Aorta (tissue), 5 donors: ENCODE data around the gene PTPRM. TPM values are rescaled to one million over a fixed set of nuclear protein-coding genes. Genes with fewer than 3 reads are reported as not detected.
"Not testable (repeated sequence)": the region's sequence is repeated elsewhere in the genome, so short reads cannot be mapped to it uniquely, and the experiment has no call there.

Experiments
- ATAC-seq: fragments of 200-7000 bp; cut with Tn5 transposase; one replicate; pipeline ENCODE4 v1.9.1; 2022; ENCODE audit warnings: moderate library complexity; ENCODE audit not compliant: low FRiP score
- DNase-seq, 2 donors: peaks; one replicate each; pipeline ENCODE4 v3.0.0-alpha.2; 2020
- H3K27ac ChIP-seq, 2 donors: one replicate each; pipeline ENCODE4 v1.5.1; 2013; ENCODE audit warnings: low read length in 2 of 2, mild to moderate bottlenecking in 2 of 2, moderate library complexity in 2 of 2, control low read depth in 1 of 2, inconsistent platforms in 1 of 2, low read depth in 1 of 2
- H3K27me3 ChIP-seq, 2 donors: one replicate each; pipeline ENCODE4 v1.6.1; 2013; ENCODE audit warnings: control low read depth in 1 of 2, low read length in 1 of 2, mild to moderate bottlenecking in 1 of 2, moderate library complexity in 1 of 2; ENCODE audit not compliant: insufficient read depth in 2 of 2, control insufficient read depth in 1 of 2
- H3K36me3 ChIP-seq, 2 donors: one replicate each; pipeline ENCODE4 v1.6.1; 2013; ENCODE audit warnings: control low read depth in 1 of 2, low read length in 1 of 2, mild to moderate bottlenecking in 1 of 2; ENCODE audit not compliant: insufficient read depth in 2 of 2, control insufficient read depth in 1 of 2
- H3K4me1 ChIP-seq, 2 donors: one replicate each; pipeline ENCODE4 v1.6.1; 2013; ENCODE audit warnings: low read length in 2 of 2, control low read depth in 1 of 2, mild to moderate bottlenecking in 1 of 2, moderate library complexity in 1 of 2; ENCODE audit not compliant: insufficient read depth in 2 of 2, control insufficient read depth in 1 of 2
- H3K4me3 ChIP-seq, 2 donors: one replicate each; pipeline ENCODE4 v1.5.1; 2013; ENCODE audit warnings: low read length in 2 of 2, control low read depth in 1 of 2, mild to moderate bottlenecking in 1 of 2
- H3K9me3 ChIP-seq: one replicate; pipeline ENCODE4 v1.6.1; 2013; ENCODE audit warnings: mild to moderate bottlenecking, low read length; ENCODE audit not compliant: control insufficient read depth
- WGBS, 2 donors: extraction: QIAGEN DNeasy Blood & Tissue Kit; methylation state at CpG; one replicate each; pipeline ENCODE4 v1.1.7; 2013; 5-methylcytosine and 5-hydroxymethylcytosine counted together
- intact Hi-C, 2 donors: fragments of 100-400 bp; cut with DNase I; formaldehyde crosslinking; loops; one replicate each; pipeline versions ENCODE4 v1.14.2 to v1.15.0; 2022
- polyA plus RNA-seq, 2 donors: library from polyadenylated mRNA; stranded (reverse); fragments of 200-250 nt; gene quantifications; one replicate each; pipeline ENCODE4 v1.2.3, GENCODE V29; 2013
- total RNA-seq, 2 donors: library from RNA; stranded (reverse); fragmentation: NEBNext Ultra II Directional; extraction: Animal tissue kit (Norgen Biotek cat#: 25700); gene quantifications; one replicate each; pipeline ENCODE4 v1.2.1, GENCODE V29; 2021
- donor health status: healthy with polysubstance abuse.
- donor health status: Bipolar disorder and iron deficiency.
- donor health status: DM: no; HTN: no; CAD: no.
- donor health status: DM: no; HTN: no; CAD: no.
- donor health status: DM: yes; HTN: yes; CAD: no.

The PTPRM gene
- total and polyA plus RNA-seq, 4 donors, result 10.6 to 98.9 (median 65.6) TPM

- DNase-seq, result no peak
- 94% methylated on average over 4 of the region's 4 CpGs for WGBS, 2 donors
- H3K36me3 ChIP-seq, result no peaks in the 10 kb centered on the region
- ATAC-seq, result no peak
- H3K27ac ChIP-seq, result no peak overlapping the region
- H3K4me3 ChIP-seq, result no peak overlapping the region
- intact Hi-C loops, result no loop called here
- no peaks in the 10 kb centered on the region for H3K27me3 ChIP-seq
- no peaks in the 10 kb centered on the region for H3K9me3 ChIP-seq
- H3K4me1 ChIP-seq, result peaks cover 1 to 2% of the 10 kb centered on the region in 2 donors
Measured at GRCh38 chr18:7730682-7731081, 163.6 kb downstream of the PTPRM start.

GRCh38 chr18:7733642-7734041 lies 166.5 kb downstream of the PTPRM start:
- Histone ChIP-seq H3K4me3 (no peak overlapping the region), H3K27me3 (no peaks in the 10 kb centered on the region), H3K36me3 (no peaks in the 10 kb centered on the region), H3K27ac (no peak overlapping the region), H3K4me1 (peaks cover 2 to 3% of the 10 kb centered on the region in 2 donors), H3K9me3 (no peaks in the 10 kb centered on the region)
- ATAC-seq, result no peak
- 99 to 100% methylated on average over 1 of the region's 1 CpG for WGBS, 2 donors
- no peak for DNase-seq
- intact Hi-C loops, result no loop called here

GRCh38 chr18:7735196-7735595 lies 168.1 kb downstream of the PTPRM start:
- intact Hi-C loops, result no loop called here
- Histone ChIP-seq H3K36me3 (no peaks in the 10 kb centered on the region), H3K9me3 (no peaks in the 10 kb centered on the region), H3K4me1 (peaks cover 2 to 3% of the 10 kb centered on the region in 2 donors), H3K4me3 (no peak overlapping the region), H3K27ac (no peak overlapping the region), H3K27me3 (no peaks in the 10 kb centered on the region)
- WGBS, 2 donors, result 96% methylated on average over 4 of the region's 4 CpGs
- ATAC-seq (no peak), DNase-seq (no peak)

- Histone ChIP-seq H3K9me3 (no peaks in the 10 kb centered on the region), H3K4me1 (peaks cover 2 to 3% of the 10 kb centered on the region in 2 donors), H3K27ac (no peak overlapping the region), H3K36me3 (no peaks in the 10 kb centered on the region), H3K27me3 (no peaks in the 10 kb centered on the region), H3K4me3 (no peak overlapping the region)
- 93 to 98% methylated on average over 2 of the region's 2 CpGs for WGBS, 2 donors
- DNase-seq (no peak), ATAC-seq (no peak)
- intact Hi-C loops, result no loop called here
Measured at GRCh38 chr18:7735626-7736175, 168.6 kb downstream of the PTPRM start.

GRCh38 chr18:7736526-7736925 lies 169.4 kb downstream of the PTPRM start:
- H3K9me3 ChIP-seq, H3K4me3 ChIP-seq, DNase-seq, H3K4me1 ChIP-seq, intact Hi-C loops, H3K27me3 ChIP-seq, H3K36me3 ChIP-seq, ATAC-seq, H3K27ac ChIP-seq: not testable (repeated sequence)
- WGBS, 2 donors, result 72 to 88% methylated on average over 6 of the region's 6 CpGs

GRCh38 chr18:7737550-7737949 lies 170.4 kb downstream of the PTPRM start:
- H3K4me1 ChIP-seq, result peaks cover 2 to 3% of the 10 kb centered on the region in 2 donors
- H3K27ac ChIP-seq, result no peak overlapping the region
- no peaks in the 10 kb centered on the region for H3K9me3 ChIP-seq
- no peaks in the 10 kb centered on the region for H3K27me3 ChIP-seq
- DNase-seq (no peak), ATAC-seq (no peak)
- 81 to 82% methylated on average over 2 of the region's 2 CpGs for WGBS, 2 donors
- no peaks in the 10 kb centered on the region for H3K36me3 ChIP-seq
- H3K4me3 ChIP-seq, result no peak overlapping the region
- intact Hi-C loops, result no loop called here

GRCh38 chr18:7740821-7741220 lies 173.7 kb downstream of the PTPRM start:
- Histone ChIP-seq H3K27ac (peak overlapping the region in 1 of 2 donors; percentile 19), H3K9me3 (no peaks in the 10 kb centered on the region), H3K4me3 (no peak overlapping the region), H3K36me3 (no peaks in the 10 kb centered on the region), H3K27me3 (no peaks in the 10 kb centered on the region), H3K4me1 (peaks cover under 1 to 2% of the 10 kb centered on the region in 2 donors)
- 21 to 25% methylated on average over 3 of the region's 3 CpGs for WGBS, 2 donors
- no peak for ATAC-seq
- intact Hi-C loops, result loop anchor here in 1 of 2 donors (10.0 kb wide), 1 partner anchor 136 kb away; no protein-coding TSS in a partner anchor
- DNase-seq, result no peak

GRCh38 chr18:7741640-7742039 lies 174.5 kb downstream of the PTPRM start:
- DNase-seq, result no peak
- no peak for ATAC-seq
- Histone ChIP-seq H3K4me1 (peaks cover 0 to 2% of the 10 kb centered on the region in 2 donors), H3K36me3 (no peaks in the 10 kb centered on the region), H3K27ac (no peak overlapping the region), H3K27me3 (no peaks in the 10 kb centered on the region), H3K4me3 (no peak overlapping the region), H3K9me3 (no peaks in the 10 kb centered on the region)
- intact Hi-C loops, result loop anchor here in 1 of 2 donors (10.0 kb wide), 1 partner anchor 137 kb away; no protein-coding TSS in a partner anchor

- peaks cover 2% of the 10 kb centered on the region in 2 donors for H3K4me1 ChIP-seq
- no peak overlapping the region for H3K4me3 ChIP-seq
- WGBS, 2 donors, result 85 to 92% methylated on average over 2 of the region's 2 CpGs
- ATAC-seq, result no peak
- no peak overlapping the region for H3K27ac ChIP-seq
- no peaks in the 10 kb centered on the region for H3K36me3 ChIP-seq
- no peaks in the 10 kb centered on the region for H3K9me3 ChIP-seq
- intact Hi-C loops, result loop anchor here in 1 of 2 donors (10.0 kb wide), 1 partner anchor 137 kb away; no protein-coding TSS in a partner anchor
- no peak for DNase-seq
- H3K27me3 ChIP-seq, result no peaks in the 10 kb centered on the region
Measured at GRCh38 chr18:7742224-7742623, 175.1 kb downstream of the PTPRM start.
